Measurements from ENCODE around the gene TXNDC8.

- TF ChIP-seq CTCF (IDR thresholded peaks at IDR 0.05) (no peak), POLR2AphosphoS5 (IDR thresholded peaks at IDR 0.05) (no peak)
Measured at GRCh38 chr9:110259566-110259965, 78.1 kb downstream of the TXNDC8 start.
